HG03103 (cell line): Measurements from ENCODE around the gene KLRG1.
A peak's percentile ranks its signal among the peaks of the same experiment; 100 is the strongest.

Experiments used
- ATAC-seq: cut with Tn5 transposase; IDR thresholded peaks from one replicate; pipeline ENCODE4 v1.9.1; 2021; ENCODE audit warnings: low read depth; ENCODE audit not compliant: unreplicated experiment

KLRG1 gene

DNA sequence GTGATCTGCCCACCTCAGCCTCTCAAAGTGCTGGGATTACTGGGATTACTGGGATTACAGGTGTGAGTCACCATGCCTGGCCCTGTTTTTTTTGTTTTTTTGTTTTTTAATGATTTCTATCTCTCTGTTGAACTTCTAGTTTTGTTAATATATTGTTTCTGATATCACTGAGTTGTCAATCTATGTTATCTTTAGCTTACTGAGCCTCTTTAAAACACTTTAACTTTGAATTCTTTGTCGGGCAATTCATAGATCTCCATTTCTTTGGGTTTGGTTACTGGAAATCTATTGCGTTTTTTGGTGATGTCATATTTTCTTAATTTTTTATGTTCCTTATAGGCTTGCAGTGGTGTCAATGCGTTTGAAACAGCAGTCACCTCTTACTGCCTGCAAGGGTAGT is 9.2 kb upstream of the KLRG1 start:
- no peak for ATAC-seq

DNA sequence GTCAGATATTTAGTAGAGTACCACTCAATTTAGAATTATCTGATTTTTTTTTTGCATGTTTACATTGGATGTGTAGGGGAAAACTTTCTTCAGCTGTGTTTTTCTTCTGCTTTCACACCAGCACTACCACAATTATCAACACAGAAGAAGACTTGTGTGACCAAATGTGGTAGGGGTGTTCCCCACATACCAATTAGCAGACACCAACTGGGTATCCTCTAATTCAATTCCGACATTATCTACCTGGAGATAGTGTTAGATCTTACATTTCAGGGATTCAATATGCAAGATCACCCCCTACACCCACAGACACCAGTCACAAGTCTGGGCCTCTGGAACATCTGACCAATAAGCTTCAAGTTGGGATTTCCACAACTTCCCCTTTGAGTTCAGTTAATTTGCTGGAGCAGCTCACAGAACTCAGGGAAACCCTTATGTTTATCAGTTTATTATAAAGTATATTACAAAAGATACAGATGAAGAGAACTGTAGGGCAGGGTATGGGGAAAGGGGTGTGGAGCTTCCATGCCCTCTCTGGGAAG is 4.1 kb upstream of the KLRG1 start:
- no peak for ATAC-seq

DNA sequence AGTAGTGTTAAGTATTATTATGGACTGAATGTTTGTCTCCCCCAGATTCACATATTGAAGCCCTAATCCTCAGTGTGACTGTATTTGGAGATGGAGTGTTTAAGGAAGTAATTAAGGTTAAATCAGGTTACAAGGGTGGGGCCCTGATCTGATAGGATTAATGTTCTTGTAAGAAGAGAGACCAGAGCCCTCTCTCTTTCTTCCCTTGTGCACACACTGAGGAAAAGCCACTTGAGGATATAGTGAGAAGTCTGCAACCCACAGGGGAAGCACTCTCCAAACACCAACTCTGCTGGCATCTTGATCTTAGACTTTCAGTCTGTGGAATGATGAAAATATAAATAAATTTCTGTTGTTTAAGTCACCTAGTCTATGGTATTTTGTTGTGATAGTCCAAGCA is 2.2 kb upstream of the KLRG1 start:
- no peak for ATAC-seq

DNA sequence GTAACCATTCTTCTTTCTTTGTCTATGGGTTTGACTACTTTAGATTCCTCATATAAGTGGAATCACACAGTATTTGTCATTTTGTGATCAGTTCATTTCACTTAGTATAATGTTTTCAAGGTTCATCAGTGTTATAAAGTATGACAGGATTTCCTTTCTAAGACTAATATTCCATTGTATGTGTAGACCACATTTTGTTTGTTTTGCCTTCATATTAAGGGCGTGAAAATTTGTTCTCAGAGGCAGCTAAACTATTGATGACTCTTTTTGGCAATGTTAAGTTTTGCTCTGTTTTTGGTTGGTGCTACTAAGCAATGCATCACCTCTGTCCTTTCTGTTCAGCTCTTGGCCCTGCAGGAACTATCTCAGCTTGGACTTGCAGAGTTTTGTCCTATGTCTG is 1.7 kb upstream of the KLRG1 start:
- no peak for ATAC-seq

DNA sequence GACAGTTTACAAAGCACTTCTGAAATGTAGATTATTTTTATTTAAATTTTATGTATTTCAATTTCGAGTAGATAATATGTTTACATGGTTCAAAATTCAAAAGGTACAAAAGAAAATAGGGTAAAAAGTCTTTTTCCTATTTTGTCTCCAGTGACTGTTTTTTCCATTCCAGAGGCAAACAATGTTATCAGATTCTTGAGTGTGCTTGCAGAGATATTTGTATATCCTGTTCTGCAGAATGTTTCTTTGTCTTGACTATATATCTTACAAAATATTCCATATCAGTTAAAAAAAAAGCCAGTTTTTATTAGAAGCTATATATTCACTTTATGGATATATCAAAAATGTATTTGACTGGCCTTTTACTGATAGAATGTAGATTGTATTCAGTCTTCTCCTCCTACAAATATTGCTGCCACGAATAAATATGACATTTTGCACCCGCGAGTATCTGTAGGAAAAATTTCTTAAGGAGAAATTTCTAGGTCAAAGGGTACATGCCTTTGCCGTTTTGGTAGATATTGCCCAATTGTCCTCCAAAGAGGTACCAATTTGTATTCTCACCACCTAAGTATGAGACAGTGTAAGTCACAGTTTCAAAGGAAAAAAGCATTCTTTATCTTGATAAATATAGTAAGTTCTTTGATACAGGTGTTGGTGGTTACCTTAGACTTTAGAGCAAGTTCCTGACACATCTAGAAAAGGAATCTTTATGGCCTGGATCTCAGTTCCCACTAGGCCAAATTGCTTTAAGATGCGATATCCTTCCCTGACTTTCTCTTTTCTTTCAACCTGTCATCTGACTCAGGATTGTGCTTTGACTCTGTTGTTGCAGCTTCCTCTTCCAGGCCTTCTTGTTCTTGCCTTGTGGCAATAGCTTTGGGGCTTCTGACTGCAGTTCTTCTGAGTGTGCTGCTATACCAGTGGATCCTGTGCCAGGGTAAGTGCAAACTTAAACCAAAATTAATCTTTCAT is 2.3 kb downstream of the KLRG1 start:
- ATAC-seq, result no peak

DNA sequence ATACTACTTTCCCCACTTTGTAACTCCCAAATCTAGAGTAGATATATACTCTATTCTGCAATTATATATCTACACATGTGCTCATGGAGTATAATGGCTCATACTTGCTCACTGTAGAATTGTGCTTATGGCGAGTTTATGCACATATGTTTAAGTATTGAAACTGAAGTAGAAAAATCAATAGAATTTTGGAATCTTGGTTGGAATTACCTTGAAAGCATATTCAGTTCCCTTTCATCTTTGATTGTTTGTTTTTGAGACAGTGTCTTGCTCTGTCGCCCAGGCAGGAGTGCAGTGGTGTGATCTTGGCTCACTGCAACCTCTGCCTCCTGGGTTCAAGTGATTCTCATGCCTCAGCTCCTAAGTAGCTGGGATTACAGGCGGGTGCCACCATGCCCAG is 4.5 kb downstream of the KLRG1 start:
- ATAC-seq, result no peak

DNA sequence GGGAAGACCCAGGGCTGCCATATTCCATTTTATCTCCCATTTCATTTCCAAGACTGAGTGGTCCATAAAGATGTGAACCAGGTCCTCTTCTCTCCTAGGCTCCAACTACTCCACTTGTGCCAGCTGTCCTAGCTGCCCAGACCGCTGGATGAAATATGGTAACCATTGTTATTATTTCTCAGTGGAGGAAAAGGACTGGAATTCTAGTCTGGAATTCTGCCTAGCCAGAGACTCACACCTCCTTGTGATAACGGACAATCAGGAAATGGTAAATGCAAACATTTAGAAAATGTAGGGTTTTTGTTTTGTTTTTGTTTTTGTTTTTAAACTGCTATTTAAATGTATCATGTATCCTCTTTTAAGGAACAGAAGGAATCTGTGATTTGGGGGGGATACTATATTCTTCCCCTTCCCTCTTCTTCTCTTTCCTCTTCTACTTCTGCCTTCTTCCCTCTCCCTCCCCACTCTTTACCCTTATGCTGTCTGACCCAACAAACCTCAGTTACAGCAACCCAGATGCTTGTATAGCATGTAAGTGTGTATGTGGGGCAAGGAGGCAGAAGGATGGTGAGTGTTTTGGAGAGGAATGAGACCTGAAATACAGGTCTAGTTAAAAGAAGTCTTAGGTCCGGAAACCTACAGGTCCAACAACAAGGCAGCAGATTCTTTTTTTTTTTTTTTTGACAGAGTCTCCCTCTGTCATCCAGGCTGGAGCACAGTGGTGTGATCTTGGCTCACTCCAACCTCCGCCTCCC is 5.9 kb downstream of the KLRG1 start:
- no peak for ATAC-seq

DNA sequence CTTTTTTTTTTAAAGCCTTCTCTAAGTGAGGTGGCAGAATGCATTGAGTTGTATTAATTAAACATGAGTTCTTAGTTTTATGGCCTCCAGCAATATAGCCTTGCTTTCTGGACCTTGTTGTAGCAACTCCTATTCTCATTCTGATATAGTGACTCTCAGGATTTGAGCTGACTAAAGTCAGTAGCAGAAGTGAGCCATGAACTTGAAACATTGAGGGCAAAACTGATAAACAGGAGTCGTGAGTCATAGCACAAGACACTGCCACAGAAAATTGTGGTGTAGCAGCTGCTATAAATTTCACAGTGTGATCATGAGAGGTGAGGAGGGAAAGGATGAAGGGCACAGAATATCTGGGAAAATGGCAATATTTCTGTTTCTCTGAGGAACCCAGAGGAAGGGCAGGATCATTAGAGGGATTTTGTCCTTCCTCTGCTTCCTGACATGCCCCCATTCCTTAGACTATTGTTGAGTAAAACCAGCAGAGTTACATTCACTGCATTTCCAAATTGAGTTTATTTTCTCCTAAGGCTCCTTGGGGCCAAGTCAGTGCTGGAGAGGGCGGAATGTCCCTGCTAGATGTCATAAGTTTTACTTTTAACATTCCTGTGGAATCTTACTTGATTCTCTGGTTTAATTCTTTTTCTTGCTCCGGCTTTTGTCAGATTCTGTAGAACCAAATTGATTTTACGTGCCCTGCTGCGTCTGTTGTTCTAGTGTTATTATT is 7.5 kb downstream of the KLRG1 start:
- ATAC-seq, result peak; percentile 92

DNA sequence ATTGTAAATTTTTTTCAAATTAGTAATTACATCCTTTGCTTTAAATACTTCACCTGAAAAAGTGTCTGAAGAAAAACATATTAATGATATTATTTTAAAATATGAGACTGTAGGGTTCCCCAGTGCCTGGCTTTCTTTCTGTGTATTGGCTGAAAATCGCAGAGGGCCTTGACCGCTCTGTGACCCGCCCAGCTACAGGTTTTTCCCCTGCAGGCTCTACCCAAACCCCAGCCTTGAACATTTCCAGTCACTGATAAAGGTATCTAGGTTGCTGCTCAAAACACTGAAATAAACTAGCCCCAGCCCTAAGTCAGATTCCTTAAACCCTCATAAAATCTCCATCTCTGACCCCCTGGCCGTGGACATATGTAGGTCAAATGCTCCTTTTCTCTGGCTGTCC is 11.9 kb downstream of the KLRG1 start:
- ATAC-seq, result no peak

DNA sequence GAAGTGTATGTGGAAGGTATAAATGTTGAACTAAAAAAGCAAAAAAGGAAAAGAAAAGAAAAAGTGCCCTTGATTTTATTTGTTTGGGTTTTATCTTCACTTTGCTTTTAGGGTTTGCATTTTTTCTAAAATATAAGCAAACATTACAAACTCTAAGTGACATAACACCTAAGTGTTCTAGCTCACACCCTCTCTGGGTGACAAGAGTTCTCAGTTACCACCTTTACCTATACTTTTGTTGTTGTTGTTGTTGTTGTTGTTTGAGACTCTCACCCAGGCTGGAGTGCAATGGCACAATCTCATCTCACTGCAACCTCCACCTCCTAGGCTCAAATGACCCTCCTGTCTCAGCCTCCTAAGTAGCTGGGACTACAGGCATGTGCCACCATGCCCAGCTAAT is 13.0 kb downstream of the KLRG1 start:
- ATAC-seq, result no peak

DNA sequence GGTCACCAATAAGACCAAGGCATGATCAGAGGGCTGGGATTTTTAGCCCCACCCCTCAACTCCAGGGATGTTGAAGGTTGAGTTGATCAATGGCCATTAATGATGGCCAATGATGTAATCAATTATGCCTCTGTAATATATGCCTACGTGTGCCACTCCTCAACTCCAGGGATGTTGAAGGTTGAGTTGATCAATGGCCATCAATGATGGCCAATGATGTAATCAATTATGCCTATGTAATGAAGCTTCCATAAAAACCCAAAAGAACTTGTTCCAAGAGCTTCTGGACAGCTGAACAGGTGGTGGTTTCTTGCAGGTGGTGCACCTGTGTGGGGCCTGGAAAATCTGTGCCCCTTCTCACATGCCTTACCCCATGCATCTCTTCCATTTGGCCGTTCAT is 33.2 kb downstream of the KLRG1 start:
- ATAC-seq, result no peak

DNA sequence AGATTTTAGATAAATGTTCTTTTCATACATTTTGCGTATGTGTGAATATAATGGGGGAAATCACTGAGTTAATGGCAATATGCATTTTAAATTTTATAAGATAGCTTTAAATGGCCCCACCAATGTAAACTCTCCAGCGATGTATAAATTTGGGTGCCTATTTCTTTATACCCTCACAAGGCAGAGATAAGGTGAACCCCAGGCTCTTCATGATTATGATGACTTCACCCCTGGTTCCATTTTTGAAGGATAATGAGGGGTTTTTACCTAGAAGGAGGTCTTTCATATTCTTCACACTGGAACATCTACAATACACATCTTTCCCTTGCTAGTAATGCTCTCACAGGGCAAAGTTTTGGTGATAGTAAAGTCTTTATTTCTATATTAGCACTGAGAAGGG is 35.2 kb downstream of the KLRG1 start:
- ATAC-seq, result no peak

DNA sequence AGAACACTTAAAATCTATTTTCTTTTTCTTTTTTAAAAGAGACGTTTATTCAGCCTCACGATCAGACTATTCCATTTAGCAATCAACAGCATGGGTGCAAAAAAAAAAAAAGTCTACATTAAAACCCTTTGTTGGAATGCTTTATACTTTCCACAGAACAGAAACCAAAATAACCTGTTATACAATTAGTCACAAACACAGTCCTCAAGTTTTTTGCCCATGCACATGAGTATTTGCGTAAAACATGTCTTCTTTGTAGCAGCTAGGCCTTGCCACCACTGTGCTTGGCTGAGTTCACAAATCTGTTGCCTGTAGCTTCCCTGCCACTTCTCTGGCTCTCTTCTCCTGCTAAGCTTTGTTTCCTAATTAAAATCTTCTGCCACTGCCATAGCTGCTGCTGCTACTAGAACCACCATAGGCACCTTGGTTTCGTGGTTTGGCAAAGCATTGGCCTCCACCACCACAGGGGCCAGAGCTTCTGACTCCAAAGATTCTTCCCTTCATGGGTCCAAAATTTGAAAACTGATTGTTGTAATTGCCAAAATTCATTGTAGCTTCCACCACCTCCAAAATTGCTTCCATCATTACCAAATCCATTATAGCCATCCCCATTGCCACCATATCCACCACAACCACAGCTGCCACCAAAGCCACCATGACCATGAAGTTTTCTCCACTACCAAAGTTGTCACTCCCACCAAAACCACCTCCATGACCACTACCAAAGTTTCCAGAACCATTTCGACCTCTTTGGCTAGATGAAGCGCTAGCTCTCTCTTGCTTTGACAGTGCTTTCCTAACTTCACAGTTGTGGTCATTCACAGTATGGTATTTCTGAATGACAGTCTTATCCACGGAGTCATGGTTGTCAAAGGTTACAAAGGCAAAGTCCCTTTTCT is 38.1 kb downstream of the KLRG1 start:
- ATAC-seq, result no peak

DNA sequence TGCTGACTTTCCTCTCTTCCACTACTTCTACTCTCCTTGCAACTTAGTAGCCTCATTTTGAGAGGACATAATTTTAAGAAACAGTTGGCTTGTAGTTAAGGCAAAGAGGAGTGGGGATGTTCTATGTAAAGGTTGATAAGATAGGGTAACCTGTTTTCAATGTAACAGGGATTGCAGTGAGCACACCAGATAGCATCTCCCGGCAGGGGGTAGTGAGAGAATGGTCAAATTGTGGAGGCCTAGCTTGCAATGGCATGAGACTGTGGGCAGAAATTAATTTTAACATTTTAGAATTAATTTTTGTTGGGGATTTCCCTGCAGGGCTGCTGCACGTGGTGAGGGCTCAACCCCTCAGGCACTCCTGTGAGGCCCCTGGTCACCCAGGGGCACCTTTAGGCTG is 41.4 kb downstream of the KLRG1 start:
- no peak for ATAC-seq

DNA sequence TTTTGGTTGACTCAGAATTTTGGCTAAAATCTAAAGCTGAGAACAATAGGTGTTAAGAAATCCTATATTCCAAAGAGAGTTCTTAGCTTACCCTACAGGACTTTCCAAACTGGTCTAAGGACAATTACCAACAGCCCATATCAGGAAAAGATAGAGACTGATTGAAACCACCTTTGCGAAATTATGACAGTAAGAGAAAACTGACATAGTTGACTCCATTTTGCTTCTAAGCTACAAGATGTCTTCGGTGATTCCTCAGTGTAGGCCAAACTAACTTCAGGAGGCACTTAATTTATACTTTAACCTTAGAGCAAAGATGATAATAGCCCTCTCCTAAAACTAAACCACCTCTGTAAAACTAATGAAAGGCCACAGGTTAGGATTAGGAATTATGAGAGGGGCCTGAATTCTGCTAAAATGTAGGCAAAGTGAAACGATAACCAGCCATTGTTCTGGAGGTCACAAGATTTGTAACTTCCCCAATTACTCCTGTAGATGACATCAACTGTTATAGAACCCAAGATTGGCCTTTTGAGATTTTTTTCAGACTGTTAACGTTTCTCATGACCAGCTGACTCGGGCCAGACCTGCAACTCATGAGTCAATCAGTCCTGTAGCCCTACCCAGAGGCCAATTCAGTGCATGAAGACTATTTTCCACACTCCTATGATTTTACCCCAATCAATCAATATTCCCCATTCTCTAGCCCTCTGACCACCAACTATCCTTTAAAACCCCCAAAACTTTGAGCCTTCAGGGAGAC is 43.0 kb downstream of the KLRG1 start:
- no peak for ATAC-seq

DNA sequence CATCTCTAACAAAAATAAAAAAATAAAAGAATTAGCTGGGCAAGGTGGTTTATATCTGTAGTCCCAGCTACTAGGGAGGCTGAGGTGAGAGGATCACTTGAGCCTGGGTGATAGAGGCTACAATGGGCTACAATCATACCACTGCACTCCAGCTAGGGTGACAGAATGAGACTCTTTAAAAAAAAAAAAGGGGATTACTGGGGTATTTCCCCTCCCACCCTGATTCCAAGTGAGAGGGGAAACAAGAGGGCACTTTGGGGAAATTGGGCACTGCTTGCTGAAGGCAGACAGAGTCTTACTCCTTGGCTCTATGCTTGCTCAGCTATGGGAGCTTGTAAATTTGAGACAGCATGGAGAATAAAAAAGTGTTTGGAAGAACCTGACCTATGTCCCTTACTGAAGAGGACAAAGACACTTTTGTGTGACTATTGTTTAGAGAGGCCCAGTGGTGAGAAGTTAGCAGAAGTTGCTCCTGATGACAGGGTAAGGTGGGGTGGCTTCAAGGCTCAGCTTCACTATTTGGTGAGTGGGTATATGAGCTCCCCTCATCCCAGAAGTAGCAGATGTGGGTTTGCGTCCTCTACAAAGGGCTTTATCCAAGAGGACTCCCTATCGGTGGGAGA is 44.0 kb downstream of the KLRG1 start:
- no peak for ATAC-seq

DNA sequence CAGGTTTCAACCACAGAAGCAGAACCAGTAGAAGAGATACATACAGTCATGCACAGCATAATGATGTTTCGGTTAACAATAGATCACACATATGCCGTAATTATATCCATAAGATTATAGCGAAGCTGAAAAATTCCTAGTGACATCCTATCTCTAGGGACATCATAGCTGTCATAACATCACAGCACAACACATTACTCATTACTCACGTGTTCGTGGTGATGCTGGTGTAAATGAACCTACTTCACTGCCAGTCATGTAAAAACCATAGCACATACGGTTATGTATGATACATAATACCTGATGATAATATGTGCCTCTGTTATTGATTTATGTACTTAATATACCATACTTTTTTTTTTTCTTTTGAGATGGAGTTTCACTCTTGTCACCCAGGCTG is 44.7 kb downstream of the KLRG1 start:
- ATAC-seq, result no peak

DNA sequence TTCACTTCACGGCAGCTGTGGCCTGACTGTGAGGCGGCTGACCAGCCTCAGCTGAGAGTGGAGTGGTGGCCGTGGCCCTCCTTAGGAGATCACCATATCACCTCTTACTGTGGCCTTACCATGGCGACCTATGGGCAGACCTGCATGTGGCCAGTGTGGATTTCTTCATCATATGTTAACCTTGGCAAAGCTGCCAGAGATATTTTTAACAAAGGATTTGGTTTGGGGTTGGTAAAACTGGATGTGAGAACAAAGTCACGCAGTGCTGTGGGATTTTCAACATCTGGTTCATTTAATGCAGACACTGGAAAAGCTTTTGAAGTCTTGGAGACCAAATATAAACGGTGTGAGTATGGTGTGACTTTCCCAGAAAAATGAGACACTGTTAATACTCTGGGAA is 46.9 kb downstream of the KLRG1 start:
- no peak for ATAC-seq

DNA sequence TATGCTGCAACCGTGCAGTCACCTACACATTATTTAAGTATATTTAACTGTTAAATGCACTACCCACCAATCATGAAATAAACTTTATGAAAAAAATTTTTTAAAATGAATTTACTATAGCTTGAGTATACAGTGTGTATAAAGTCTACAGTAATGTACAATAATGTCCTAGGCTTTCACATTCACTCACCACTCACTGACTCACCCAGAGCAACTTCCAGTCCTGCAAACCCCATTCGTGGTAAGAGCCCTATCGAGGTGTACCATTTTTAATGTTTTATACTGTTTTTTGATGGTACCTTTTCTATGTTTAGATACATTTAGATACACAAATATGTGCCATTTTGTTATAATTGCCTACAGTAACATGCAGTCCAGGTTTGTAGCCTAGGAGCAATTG is 48.1 kb downstream of the KLRG1 start:
- ATAC-seq, result no peak
